K562 (cell line): ENCODE measurements around the gene TMPRSS9. TPM values are rescaled to one million over a fixed set of nuclear protein-coding genes. Genes with fewer than 3 reads are reported as not detected.

Source experiments
- ASH1L ChIP-seq: fragments of 450-650 bp; IDR thresholded peaks from 2 replicates; pipeline ENCODE4 v1.6.1; 2018; ENCODE audit warnings: borderline replicate concordance, mild to moderate bottlenecking, low read depth; ENCODE audit not compliant: partially characterized antibody
- CGGBP1 ChIP-seq: fragments of 250-450 bp; sonication (Bioruptor Pico); IDR thresholded peaks from 2 replicates; pipeline ENCODE4 v1.9.0; 2021; ENCODE audit warnings: mild to moderate bottlenecking
- GTF2B ChIP-seq: IDR thresholded peaks from 2 replicates; pipeline ENCODE4 v1.6.1; 2011; ENCODE audit not compliant: insufficient read length; ENCODE audit errors: extremely low read depth
- NCOR1 ChIP-seq: fragments of 450-650 bp; IDR thresholded peaks from 2 replicates; pipeline ENCODE4 v1.6.1; 2016; ENCODE audit warnings: mild to moderate bottlenecking, moderate library complexity
- NELFE ChIP-seq: IDR thresholded peaks from 2 replicates; pipeline ENCODE4 v1.6.1; 2011; ENCODE audit warnings: mild to moderate bottlenecking; ENCODE audit not compliant: insufficient read depth, insufficient read length
- PHB ChIP-seq: fragments of 250-450 bp; sonication (Bioruptor Pico); IDR thresholded peaks from 2 replicates; pipeline ENCODE4 v1.5.0; 2021
- POLR2AphosphoS5 ChIP-seq: IDR thresholded peaks from 2 replicates; pipeline ENCODE4 v1.6.1; 2011; ENCODE audit warnings: mild to moderate bottlenecking, low read depth, low read length, moderate library complexity; ENCODE audit not compliant: control insufficient read depth, insufficient read depth
- POLR2G ChIP-seq: fragments of 200-400 bp; formaldehyde crosslinking; IDR thresholded peaks from 2 replicates; pipeline ENCODE4 v1.6.1; 2017; ENCODE audit warnings: low read depth, mild to moderate bottlenecking, antibody characterized with exemption, low read length, moderate library complexity
- PTRF ChIP-seq: fragments of 450-650 bp; IDR thresholded peaks from 2 replicates; pipeline ENCODE4 v1.6.1; 2016; ENCODE audit warnings: mild to moderate bottlenecking, missing genetic modification characterization, missing compliant biosample characterization
- PURB ChIP-seq: sonication (generic); formaldehyde crosslinking; IDR thresholded peaks from 2 replicates; pipeline ENCODE4 v1.9.0; 2021; ENCODE audit warnings: low read depth, mild to moderate bottlenecking, missing genetic modification reagents
- U2AF1 ChIP-seq: fragments of 200-400 bp; formaldehyde crosslinking; optimal IDR thresholded peaks from 2 replicates; pipeline ENCODE3; 2017; ENCODE audit warnings: mild to moderate bottlenecking, low read depth, low read length, moderate library complexity
- ZBTB49 ChIP-seq: sonication (generic); formaldehyde crosslinking; IDR thresholded peaks from 2 replicates; pipeline ENCODE4 v1.8.0; 2022; ENCODE audit warnings: missing genetic modification reagents, mild to moderate bottlenecking, borderline replicate concordance
- ZC3H4 ChIP-seq: sonication (generic); formaldehyde crosslinking; IDR thresholded peaks from 2 replicates; pipeline ENCODE4 v1.9.0; 2021; ENCODE audit warnings: missing genetic modification reagents, borderline replicate concordance
- ZNF586 ChIP-seq: fragments of 450-650 bp; formaldehyde crosslinking; conservative IDR thresholded peaks from 2 replicates; pipeline ENCODE4 v1.4.0; 2020; ENCODE audit warnings: mild to moderate bottlenecking, moderate library complexity
- ZNF785 ChIP-seq: fragments of 250-450 bp; sonication (Bioruptor Pico); IDR thresholded peaks from 2 replicates; pipeline ENCODE4 v1.4.0; 2020; ENCODE audit warnings: mild to moderate bottlenecking
- polyA plus RNA-seq, 8 experiments: library from polyadenylated mRNA; depleted of rRNA in 4 of 8; stranded (reverse) in 5 of 8; unstranded in 3 of 8; fragments of >200 nt; fragmentation: Nextera tagmentation in 2 of 8; fragmentation: Illumina TruSeq in 1 of 8; extraction: Ambion mirVana in 2 of 8; extraction: Trizol in 1 of 8; gene quantifications; 2 replicates each; pipeline versions ENCODE4 v1.2.1 to v1.2.3, GENCODE V29; 2011 to 2014; ENCODE audit warnings: inconsistent platforms in 1 of 8, missing spikeins in 1 of 8
- total RNA-seq, 7 experiments: library from RNA; depleted of rRNA in 6 of 7; stranded (reverse); fragments of >200 nt in 6 of 7; fragmentation: Illumina TruSeq in 2 of 7; extraction: Trizol in 2 of 7; gene quantifications; 2 replicates each; pipeline versions ENCODE4 v1.2.1 to v1.2.3, GENCODE V29; 2011 to 2021; ENCODE audit warnings: low replicate concordance in 1 of 7
- TF ChIP-seq, protein P1 (sequence below), 2 experiments: fragments of 450-650 bp; IDR thresholded peaks; 2 replicates each; pipeline ENCODE4 v1.6.1; 2016

Gene TMPRSS9
- total and polyA plus RNA-seq, 9 of the 15 experiments (the other 6 are each of a cell fraction or from before 2014, with no cell fraction given), result 0.01 to 0.03 TPM; not detected in 7

DNA sequence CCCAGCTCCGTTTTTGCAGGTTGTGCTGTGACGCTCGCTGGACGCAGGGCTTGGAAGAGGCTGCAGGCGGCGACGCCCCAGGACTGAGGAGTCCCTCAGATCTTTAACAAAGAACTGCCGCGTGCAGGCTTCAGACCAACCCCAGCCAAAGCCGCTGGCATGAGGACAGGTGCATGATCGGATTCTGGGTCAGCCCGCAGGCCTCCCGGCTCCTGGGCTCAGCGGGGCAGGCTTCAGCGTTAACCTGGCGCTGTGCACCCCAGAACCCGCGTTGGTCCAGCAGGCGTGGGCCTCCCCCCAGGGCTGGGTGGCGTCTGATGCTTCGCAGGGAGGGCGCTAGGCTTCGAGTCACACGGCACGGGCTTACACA is 68.2 kb downstream of the TMPRSS9 start (continued):
- TF ChIP-seq ZBTB49 (no peak), PTRF (tag) (no peak), NELFE (no peak), U2AF1 (no peak), ZNF586 (CRISPR knock-in tag) (no peak), NCOR1 (no peak), CGGBP1 (no peak), POLR2AphosphoS5 (peak; percentile 35; the same call in 1 of the 2 replicates), GTF2B (no peak), ZC3H4 (no peak), PURB (no peak), ASH1L (no peak), POLR2G (0 out of 2 replicates have a peak, but pooled peaks have one; percentile 47), ZNF785 (CRISPR knock-in tag) (no peak), PHB (no peak)
- TF ChIP-seq, protein P1, sequence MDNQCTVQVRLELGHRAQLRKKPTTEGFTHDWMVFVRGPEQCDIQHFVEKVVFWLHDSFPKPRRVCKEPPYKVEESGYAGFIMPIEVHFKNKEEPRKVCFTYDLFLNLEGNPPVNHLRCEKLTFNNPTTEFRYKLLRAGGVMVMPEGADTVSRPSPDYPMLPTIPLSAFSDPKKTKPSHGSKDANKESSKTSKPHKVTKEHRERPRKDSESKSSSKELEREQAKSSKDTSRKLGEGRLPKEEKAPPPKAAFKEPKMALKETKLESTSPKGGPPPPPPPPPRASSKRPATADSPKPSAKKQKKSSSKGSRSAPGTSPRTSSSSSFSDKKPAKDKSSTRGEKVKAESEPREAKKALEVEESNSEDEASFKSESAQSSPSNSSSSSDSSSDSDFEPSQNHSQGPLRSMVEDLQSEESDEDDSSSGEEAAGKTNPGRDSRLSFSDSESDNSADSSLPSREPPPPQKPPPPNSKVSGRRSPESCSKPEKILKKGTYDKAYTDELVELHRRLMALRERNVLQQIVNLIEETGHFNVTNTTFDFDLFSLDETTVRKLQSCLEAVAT (IDR thresholded peaks at IDR 0.05), result 0 out of 4 replicates have a peak, but pooled peaks of 1 of the 2 experiments have one; percentile 42
